HCT116 (cell line): ENCODE results near the gene THG1L. TPM values are rescaled to one million over a fixed set of nuclear protein-coding genes. Genes with fewer than 3 reads are reported as not detected.
A peak's percentile ranks its signal among the peaks of the same experiment; 100 is the strongest.

Experiments used
- ATAC-seq: fragments of 200-7000 bp; cut with Tn5 transposase; 2 replicates; pipeline ENCODE4 v1.9.1; 2020; ENCODE audit warnings: mild to moderate bottlenecking, moderate library complexity
- Bru-seq: library from RNA; stranded (reverse); fragments of 400-500 nt; gene quantifications from one replicate; lab custom pipeline; 2021; lab: Mats Ljungman, UMichigan
- BruChase-seq, 2 experiments: library from RNA; stranded (reverse); fragments of 400-500 nt; gene quantifications; one replicate each; lab custom pipeline; 2021; lab: Mats Ljungman, UMichigan
- BruUV-seq: library from RNA; stranded (reverse); fragments of 400-500 nt; replicated peaks from 2 replicates; lab custom pipeline; 2021; lab: Mats Ljungman, UMichigan
- CTCF ChIA-PET: fragments of 300-600 bp; sonication (Branson Sonifier 250); formaldehyde crosslinking; loops from one replicate; lab custom pipeline; 2021; ENCODE audit warnings: antibody characterized with exemption; lab: Charles Lee
- POLR2A ChIA-PET: fragments of 300-600, 350-600 bp; sonication (Branson Sonifier 250); formaldehyde crosslinking; loops from one replicate; lab custom pipeline; 2021; ENCODE audit warnings: antibody characterized with exemption; lab: Charles Lee
- RAD21 ChIA-PET, 2 experiments: fragments of 300-600 bp; sonication (Branson Sonifier 250); formaldehyde crosslinking; loops; one replicate each; lab custom pipeline; 2023; ENCODE audit warnings: low total read pairs in 2 of 2; ENCODE audit not compliant: uncharacterized antibody in 2 of 2, unreplicated experiment in 2 of 2, low non-redundant PET in 1 of 2; lab: Charles Lee
- DNase-seq: peaks from one replicate; pipeline ENCODE4 v3.0.0-alpha.2; 2010; ENCODE audit warnings: low read depth, low spot score
- H2AFZ ChIP-seq: fragments of 200-600 bp; shearing (Covaris generic), sonication (generic); 2 replicates; pipeline ENCODE4 v1.6.1; 2017; ENCODE audit warnings: low read depth, mixed run types, mixed read lengths, antibody characterized with exemption, low read length; ENCODE audit not compliant: poor library complexity, severe bottlenecking
- H3K27ac ChIP-seq: 2 replicates; pipeline ENCODE4 v1.5.1; 2012; ENCODE audit warnings: low read depth, low read length
- H3K27me3 ChIP-seq: fragments of 200-600 bp; sonication (generic); 2 replicates; pipeline ENCODE4 v1.6.1; 2016; ENCODE audit warnings: mixed run types, low read length, mixed read lengths; ENCODE audit not compliant: insufficient read depth
- H3K36me3 ChIP-seq, 2 experiments: fragments of 200-500 bp in 1 of 2; fragments of 200-600 bp in 1 of 2; sonication (Bioruptor generic) in 1 of 2; sonication (generic) in 1 of 2; 2 replicates each; pipeline versions ENCODE4 v1.5.1 to v1.6.1; 2014 to 2016; ENCODE audit warnings: low read length in 2 of 2, inconsistent platforms in 1 of 2, mixed read lengths in 1 of 2, mixed run types in 1 of 2; ENCODE audit not compliant: insufficient read depth in 2 of 2, control insufficient read depth in 1 of 2
- H3K4me1 ChIP-seq, 2 experiments: fragments of 200-600 bp in 1 of 2; sonication (generic) in 1 of 2; 2 replicates each; pipeline versions ENCODE4 v1.5.1 to v1.6.1; 2012 to 2017; ENCODE audit warnings: low read length in 2 of 2, inconsistent platforms in 1 of 2, mild to moderate bottlenecking in 1 of 2, mixed read lengths in 1 of 2, mixed run types in 1 of 2, moderate library complexity in 1 of 2; ENCODE audit not compliant: insufficient read depth in 2 of 2, control insufficient read depth in 1 of 2
- H3K4me2 ChIP-seq: fragments of 200-600 bp; sonication (generic); 2 replicates; pipeline ENCODE4 v1.6.1; 2017; ENCODE audit warnings: mixed run types, low read length, mixed read lengths
- H3K4me3 ChIP-seq, 2 experiments: fragments of 200-600 bp in 1 of 2; sonication (generic) in 1 of 2; replicated peaks in 1 of 2; 2 replicates each; pipeline ENCODE4 v1.5.1; 2011 to 2016; ENCODE audit warnings: low read length in 2 of 2, control low read depth in 1 of 2, low read depth in 1 of 2, mild to moderate bottlenecking in 1 of 2, mixed read lengths in 1 of 2, mixed run types in 1 of 2
- H3K79me2 ChIP-seq: fragments of 200-600 bp; sonication (generic); 2 replicates; pipeline ENCODE4 v1.6.1; 2017; ENCODE audit warnings: mild to moderate bottlenecking, mixed run types, low read length, moderate library complexity, mixed read lengths; ENCODE audit not compliant: insufficient read depth
- H3K9ac ChIP-seq: fragments of 200-600 bp; sonication (generic); 2 replicates; pipeline ENCODE4 v1.6.1; 2016; ENCODE audit warnings: low read length, mixed read lengths
- H3K9me2 ChIP-seq: fragments of 200-600 bp; sonication (generic), shearing (Covaris generic); 2 replicates; pipeline ENCODE4 v1.6.1; 2017; ENCODE audit warnings: mixed run types, mild to moderate bottlenecking, moderate library complexity; ENCODE audit not compliant: insufficient read depth
- H3K9me3 ChIP-seq, 2 experiments: fragments of 200-500 bp in 1 of 2; fragments of 200-600 bp in 1 of 2; sonication (Bioruptor generic) in 1 of 2; sonication (generic) in 1 of 2; 2 replicates each; pipeline ENCODE4 v1.6.1; 2014 to 2017; ENCODE audit warnings: low read length in 2 of 2, mixed read lengths in 2 of 2, inconsistent platforms in 1 of 2, low read depth in 1 of 2, mild to moderate bottlenecking in 1 of 2, mixed run types in 1 of 2, moderate library complexity in 1 of 2; ENCODE audit not compliant: control insufficient read depth in 1 of 2, insufficient read depth in 1 of 2
- H4K20me1 ChIP-seq: fragments of 200-600 bp; sonication (generic), shearing (Covaris generic); 2 replicates; pipeline ENCODE4 v1.6.1; 2017; ENCODE audit warnings: mixed run types, mild to moderate bottlenecking, moderate library complexity; ENCODE audit not compliant: insufficient read depth
- ATF3 ChIP-seq: IDR thresholded peaks from 2 replicates; pipeline ENCODE4 v1.6.1; 2012
- CBX3 ChIP-seq: IDR thresholded peaks from 2 replicates; pipeline ENCODE4 v1.6.1; 2012; ENCODE audit warnings: low read depth
- CTCF ChIP-seq, 3 experiments: fragments of 200-600 bp in 1 of 3; sonication (generic) in 1 of 3; IDR thresholded peaks in 2 of 3; conservative IDR thresholded peaks in 1 of 3; 2 replicates each; pipeline ENCODE4 v1.5.1; 2012 to 2017; ENCODE audit warnings: low read depth in 2 of 3, low read length in 2 of 3, antibody characterized with exemption in 1 of 3, borderline replicate concordance in 1 of 3, control low read depth in 1 of 3, mild to moderate bottlenecking in 1 of 3, mixed read lengths in 1 of 3, mixed run types in 1 of 3, moderate library complexity in 1 of 3; ENCODE audit not compliant: insufficient read depth in 1 of 3
- EGR1 ChIP-seq: IDR thresholded peaks from 2 replicates; pipeline ENCODE4 v1.6.1; 2012; ENCODE audit warnings: low read depth
- ELF1 ChIP-seq: IDR thresholded peaks from 2 replicates; pipeline ENCODE4 v1.6.1; 2012; ENCODE audit warnings: low read depth, borderline replicate concordance
- EZH2 ChIP-seq: fragments of 200-600 bp; sonication (generic); IDR thresholded peaks from 2 replicates; pipeline ENCODE4 v1.6.1; 2017; ENCODE audit warnings: antibody characterized with exemption, mixed run types
- EZH2phosphoT487 ChIP-seq: fragments of 200-600 bp; IDR thresholded peaks from 2 replicates; pipeline ENCODE4 v1.6.1; 2018; ENCODE audit warnings: antibody characterized with exemption, borderline replicate concordance
- JUND ChIP-seq: IDR thresholded peaks from 2 replicates; pipeline ENCODE4 v1.6.1; 2012
- POLR2A ChIP-seq: IDR thresholded peaks from 2 replicates; pipeline ENCODE4 v1.7.0; 2011; ENCODE audit warnings: borderline replicate concordance; ENCODE audit not compliant: insufficient read depth, insufficient read length; ENCODE audit errors: extremely low read depth
- POLR2AphosphoS5 ChIP-seq: IDR thresholded peaks from 2 replicates; pipeline ENCODE4 v1.6.1; 2011; ENCODE audit warnings: mild to moderate bottlenecking, low read depth, low read length, moderate library complexity
- RAD21 ChIP-seq: IDR thresholded peaks from 2 replicates; pipeline ENCODE4 v1.6.1; 2012; ENCODE audit warnings: low read depth, mild to moderate bottlenecking
- REST ChIP-seq: IDR thresholded peaks from 2 replicates; pipeline ENCODE4 v1.6.1; 2012; ENCODE audit warnings: low read depth
- SIN3A ChIP-seq: IDR thresholded peaks from 2 replicates; pipeline ENCODE4 v1.6.1; 2012; ENCODE audit warnings: low read depth
- SP1 ChIP-seq: IDR thresholded peaks from 2 replicates; pipeline ENCODE4 v1.6.1; 2012; ENCODE audit warnings: low read depth
- SRF ChIP-seq: IDR thresholded peaks from 2 replicates; pipeline ENCODE4 v1.6.1; 2012; ENCODE audit warnings: low read depth
- YY1 ChIP-seq: IDR thresholded peaks from 2 replicates; pipeline ENCODE4 v1.6.1; 2011; ENCODE audit warnings: low read length, low read depth, moderate library complexity, mild to moderate bottlenecking; ENCODE audit not compliant: insufficient replicate concordance; ENCODE audit errors: extremely low read depth
- intact Hi-C: fragments of 100-400 bp; cut with micrococcal nuclease; formaldehyde crosslinking; loops from 2 replicates; pipeline ENCODE4 v1.10.0; 2022
- long read RNA-seq: library from polyadenylated mRNA; unstranded; transcript quantifications from one replicate; pipeline ENCODE4 v2.0.0, GENCODE V29; 2021; ENCODE audit not compliant: unreplicated experiment
- polyA plus RNA-seq: library from polyadenylated mRNA; unstranded; fragments of >200 nt; gene quantifications from 2 replicates; pipeline ENCODE4 v1.2.1, GENCODE V29; 2012; ENCODE audit warnings: missing spikeins
- total RNA-seq: library from RNA; stranded (reverse); gene quantifications from one replicate; pipeline ENCODE4 v1.2.1, GENCODE V29; 2021; ENCODE audit not compliant: unreplicated experiment

THG1L gene
- total RNA-seq = 33.9 TPM
- 61.0 and 63.2 TPM in 2 replicates for polyA plus RNA-seq
- Bru-seq, nascent RNA = percentile 81 among the genes with signal in this experiment
- BruChase-seq, experiment 1, labeled RNA remaining after a 6-hour chase = percentile 89 among the genes with signal in this experiment
- BruChase-seq, experiment 2, labeled RNA remaining after a 2-hour chase = percentile 82 among the genes with signal in this experiment
- long read RNA-seq, transcript THG1L-201 (6 exons, 3,107 nt) = major isoform, 52 of 71 reads
- long read RNA-seq, partial matches to known transcripts = 16 of 71 reads
- long read RNA-seq, other reads (novel, unspliced or antisense) = 3 of 71 reads

GRCh38 chr5:157731272-157732129 lies at the start of gene THG1L:
TSS of gene THG1L (plus strand) at chr5:157731420. CDS start at chr5:157731441, 21 bp downstream.
- CTCF ChIA-PET = interaction anchor here (0.6 to 1.6 kb wide), 5 partner anchors 10 to 341 kb away, joined by 3 to 17 read pairs (median 4); partner anchors contain the start of gene LSM11
- Histone ChIP-seq H4K20me1 (no peaks in the 10 kb centered on the region), H3K4me1 (peaks cover 0 to 18% of the 10 kb centered on the region in 2 experiments; a peak in 3 of 4 replicates), H3K27me3 (no peaks in the 10 kb centered on the region), H3K36me3 (peaks cover 13 to 25% of the 10 kb centered on the region in 2 experiments), H3K4me3 (peak within 1 kb of the TSS; percentile 77 to 78), H2AFZ (peak within 1 kb of the TSS; percentile 88), H3K79me2 (peaks cover 16% of the 10 kb centered on the region; the same call in 1 of the 2 replicates), H3K9ac (peak within 1 kb of the TSS; percentile 79), H3K9me2 (no peaks in the 10 kb centered on the region), H3K27ac (peak within 1 kb of the TSS; percentile 79), H3K9me3 (no peaks in the 10 kb centered on the region), H3K4me2 (peak within 1 kb of the TSS; percentile 96)
- DNase-seq (peak; percentile 95), ATAC-seq (peak; percentile 97)
- POLR2A ChIA-PET = interaction anchor here (0.8 kb wide), 2 partner anchors 10 to 215 kb away, joined by 3 read pairs; no protein-coding TSS in a partner anchor
- BruUV-seq = TSS peak; percentile 81
- intact Hi-C loops = no loop called here
- RAD21 ChIA-PET = no interaction called here
- TF ChIP-seq SIN3A (peak; percentile 88), JUND (no peak), ELF1 (peak; percentile 79), RAD21 (no peak), ATF3 (no peak), EZH2 (no peak), EZH2phosphoT487 (no peak), POLR2A (peak; percentile 94), CBX3 (peak; percentile 79), YY1 (peak; percentile 77), EGR1 (no peak), SRF (no peak), SP1 (peak; percentile 60), POLR2AphosphoS5 (peak; percentile 85), REST (no peak), CTCF (IDR thresholded peaks at IDR 0.05 in 2 of 3, conservative IDR thresholded peaks at IDR 0.05 in 1 of 3; ENCODE audit: borderline replicate concordance in 1 of 3, insufficient read depth in 1 of 3, low read depth in 2 of 3, low read length in 2 of 3) (no peak)
